Kidney epithelial cell (primary cell): ENCODE measurements around the gene RACGAP1. TPM values are rescaled to one million over a fixed set of nuclear protein-coding genes. Genes with fewer than 3 reads are reported as not detected.

Experiments
- DNase-seq: peaks from one replicate; pipeline ENCODE4 v3.0.0-alpha.2; 2010; ENCODE audit warnings: low read depth
- H3K27me3 ChIP-seq: 2 replicates; pipeline ENCODE4 v1.6.0; 2011; ENCODE audit warnings: low read length; ENCODE audit not compliant: control insufficient read depth, insufficient read depth
- H3K36me3 ChIP-seq: 2 replicates; pipeline ENCODE4 v1.5.1; 2011; ENCODE audit warnings: low read length; ENCODE audit not compliant: control insufficient read depth, insufficient read depth
- H3K4me3 ChIP-seq: 2 replicates; pipeline ENCODE4 v1.5.1; 2011; ENCODE audit warnings: low read depth, mild to moderate bottlenecking, control low read depth, low read length
- CTCF ChIP-seq: IDR thresholded peaks from 2 replicates; pipeline ENCODE4 v1.5.1; 2011; ENCODE audit warnings: mild to moderate bottlenecking, moderate library complexity, low read length, control low read depth, inconsistent platforms; ENCODE audit not compliant: insufficient read depth, poor library complexity, severe bottlenecking
- total RNA-seq: library from RNA; depleted of rRNA; stranded (reverse); fragments of >200 nt; gene quantifications from 2 replicates; pipeline ENCODE4 v1.2.3, GENCODE V29; 2015

Gene RACGAP1
- total RNA-seq, 1 donor from 2014 or later: 12.1 TPM

- DNase-seq: no peak
- TF ChIP-seq CTCF: no peak
- Histone ChIP-seq H3K27me3 (peaks cover 27% of the 10 kb centered on the region), H3K36me3 (no peaks in the 10 kb centered on the region), H3K4me3 (no peak overlapping the region)
Observed at GRCh38 chr12:50049254-50050118, 24.2 kb upstream of the RACGAP1 start.

- no peak for TF ChIP-seq CTCF
Observed at GRCh38 chr12:50047693-50048250, 22.5 kb upstream of the RACGAP1 start.

GRCh38 chr12:50043854-50044253 is 18.6 kb upstream of the RACGAP1 start:
- no peak overlapping the region for H3K4me3 ChIP-seq
- DNase-seq: no peak
- H3K27me3 ChIP-seq: peaks cover 2% of the 10 kb centered on the region
- no peaks in the 10 kb centered on the region for H3K36me3 ChIP-seq
- TF ChIP-seq CTCF: no peak

More at GRCh38 chr12:50047693-50048250, 22.5 kb upstream of the RACGAP1 start:
- no peaks in the 10 kb centered on the region for H3K36me3 ChIP-seq
- peaks cover 21% of the 10 kb centered on the region for H3K27me3 ChIP-seq
- no peak for DNase-seq
- no peak overlapping the region for H3K4me3 ChIP-seq

GRCh38 chr12:50043308-50043707 is 18.0 kb upstream of the RACGAP1 start:
- Histone ChIP-seq H3K36me3 (no peaks in the 10 kb centered on the region), H3K4me3 (no peak overlapping the region), H3K27me3 (peaks cover 2% of the 10 kb centered on the region)
- DNase-seq: no peak
- no peak for TF ChIP-seq CTCF

- H3K36me3 ChIP-seq: no peaks in the 10 kb centered on the region
- no peak overlapping the region for H3K4me3 ChIP-seq
- no peak for TF ChIP-seq CTCF
- H3K27me3 ChIP-seq: peaks cover 2% of the 10 kb centered on the region
- no peak for DNase-seq
Observed at GRCh38 chr12:50042693-50043092, 17.4 kb upstream of the RACGAP1 start.
